GM13977 (cell line): Measurements from ENCODE around the gene LRRC1.

Experiments
- DNase-seq: peaks from one replicate; pipeline ENCODE4 v3.0.0; 2012; ENCODE audit warnings: low spot score
- CTCF ChIP-seq: IDR thresholded peaks from 2 replicates; pipeline ENCODE4 v1.5.1; 2012; ENCODE audit warnings: mild to moderate bottlenecking, control low read depth; ENCODE audit not compliant: insufficient read depth; ENCODE audit errors: extremely low read depth, missing control alignments
- in situ Hi-C: fragments of 300-500 bp; cut with MboI; formaldehyde crosslinking; loops from one replicate; pipeline ENCODE4 v1.12.0; 2022; ENCODE audit warnings: low sequenced_read_pairs, low pct_unique_long_range_greater_than_20kb, mixed read lengths, inconsistent platforms; ENCODE audit not compliant: unreplicated experiment

The LRRC1 gene

DNA sequence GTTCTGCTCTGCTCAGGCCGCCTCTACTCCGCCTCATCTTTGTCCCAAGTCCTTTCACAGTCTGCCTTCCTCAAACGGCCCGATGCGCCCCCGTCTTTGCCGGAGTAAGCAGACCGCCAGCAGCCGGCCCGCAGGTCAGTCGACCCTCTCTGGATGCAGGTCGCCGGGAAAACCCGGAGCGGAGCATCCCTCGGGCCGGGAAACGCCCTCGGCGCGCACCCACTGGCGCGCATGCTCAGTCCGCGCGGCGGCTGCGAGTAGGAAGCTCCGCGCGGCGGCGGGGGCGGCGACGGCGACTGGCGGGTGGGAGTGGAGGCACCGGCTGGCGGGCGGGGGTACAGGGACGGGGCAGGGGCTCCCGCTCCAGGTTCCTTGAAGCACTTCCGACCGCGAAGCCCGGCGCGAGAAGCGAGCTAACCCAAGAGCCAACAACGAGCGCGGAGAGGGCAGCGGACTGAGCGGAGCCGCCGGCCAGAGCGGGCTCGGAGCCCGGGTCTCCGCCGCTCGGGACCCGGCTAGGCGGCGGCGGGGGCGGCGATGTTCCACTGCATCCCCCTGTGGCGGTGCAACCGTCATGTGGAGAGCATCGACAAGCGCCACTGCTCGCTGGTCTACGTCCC is at the start of gene LRRC1:
LRRC1 (plus strand) TSS at position 286 of the 620 bp plus-strand sequence; CDS start at position 538, 252 bp downstream.
- TF ChIP-seq CTCF: no peak
- in situ Hi-C loops: no loop called here
- peak; percentile 88 for DNase-seq

DNA sequence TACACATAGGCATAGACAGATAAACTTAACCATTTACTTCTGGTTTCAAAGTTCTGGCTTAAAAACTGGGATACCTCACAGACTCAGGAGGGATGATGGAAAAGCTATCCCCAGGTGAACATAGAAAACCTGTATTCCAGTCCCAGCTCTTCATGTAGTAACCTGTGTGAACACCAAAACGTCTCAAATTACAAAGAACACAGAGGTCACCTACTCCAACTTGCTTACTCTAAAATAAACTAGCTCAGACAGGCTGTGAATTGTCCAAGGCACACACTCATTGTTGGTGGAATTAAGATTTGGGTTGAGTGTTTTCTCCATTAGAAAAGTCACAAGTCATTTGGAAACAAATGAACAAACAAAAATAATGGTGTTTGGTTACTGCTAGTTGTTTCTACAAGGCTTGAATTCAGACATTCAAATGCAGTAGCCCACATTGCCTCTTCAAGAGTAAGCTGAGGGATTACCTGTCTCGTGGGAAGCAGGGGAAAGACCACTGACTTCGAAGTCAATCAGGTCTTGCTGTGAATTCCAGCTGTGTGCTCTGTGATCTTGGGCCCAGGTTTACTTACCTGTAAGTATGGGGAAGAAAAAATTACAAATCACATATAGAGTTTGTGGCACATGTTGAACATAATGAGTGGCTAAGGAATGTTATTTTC is 48.2 kb upstream of the LRRC1 start:
- no peak for DNase-seq
- no peak for TF ChIP-seq CTCF
- in situ Hi-C loops: no loop called here

- DNase-seq: no peak
- in situ Hi-C loops: no loop called here
- TF ChIP-seq CTCF: no peak
These were observed 44.7 kb upstream of the LRRC1 start for GRCh38 chr6:53750052-53750650.

- no peak for DNase-seq
- no peak for TF ChIP-seq CTCF
- in situ Hi-C loops: no loop called here
These were observed 43.4 kb upstream of the LRRC1 start for GRCh38 chr6:53751417-53751816.

- in situ Hi-C loops: no loop called here
- TF ChIP-seq CTCF: no peak
These were observed 42.4 kb upstream of the LRRC1 start for GRCh38 chr6:53752440-53752839.

GRCh38 chr6:53752856-53753255 is 41.9 kb upstream of the LRRC1 start:
- no peak for DNase-seq
- in situ Hi-C loops: no loop called here
- no peak for TF ChIP-seq CTCF

More at GRCh38 chr6:53752440-53752839, 42.4 kb upstream of the LRRC1 start:
- no peak for DNase-seq
